Measurements from ENCODE around the gene RIMS3.

GRCh38 chr1:40633523-40633922 is 32.0 kb downstream of the RIMS3 start:
- TF ChIP-seq CTCF (IDR thresholded peaks at IDR 0.05; ENCODE audit: insufficient read depth, low read length, poor library complexity, severe bottlenecking) (no peak), EZH2phosphoT487 (conservative IDR thresholded peaks at IDR 0.05; ENCODE audit: low read length) (no peak)
